Panc1 (cell line): ENCODE data around the gene RSPO3. TPM values are rescaled to one million over a fixed set of nuclear protein-coding genes. Genes with fewer than 3 reads are reported as not detected.

Experiments
- ATAC-seq: fragments of 200-7000 bp; cut with Tn5 transposase; 2 replicates; pipeline ENCODE4 v1.9.1; 2020; ENCODE audit warnings: mild to moderate bottlenecking, moderate library complexity
- BruUV-seq: library from RNA; stranded (reverse); fragments of 400-500 nt; replicated peaks from 2 replicates; lab custom pipeline; 2021; lab: Mats Ljungman, UMichigan
- CTCF ChIA-PET: fragments of 300-600 bp; sonication (Branson Sonifier 250); formaldehyde crosslinking; loops from one replicate; lab custom pipeline; 2022; ENCODE audit warnings: antibody characterized with exemption; lab: Charles Lee
- POLR2A ChIA-PET: fragments of 300-600 bp; sonication (Branson Sonifier 250); formaldehyde crosslinking; loops from one replicate; lab custom pipeline; 2022; ENCODE audit warnings: antibody characterized with exemption; lab: Charles Lee
- DNase-seq: peaks from one replicate; pipeline ENCODE4 v3.0.0-alpha.2; 2010; ENCODE audit warnings: low read depth, low spot score
- H3K27ac ChIP-seq: 2 replicates; pipeline ENCODE4 v1.5.1; 2011; ENCODE audit warnings: mild to moderate bottlenecking, low read length, inconsistent platforms
- H3K27me3 ChIP-seq: fragments of 200-500 bp; sonication (Bioruptor generic); 2 replicates; pipeline ENCODE4 v1.6.0; 2014; ENCODE audit warnings: low read length, inconsistent platforms; ENCODE audit not compliant: control insufficient read depth, insufficient read depth
- H3K36me3 ChIP-seq: fragments of 200-500 bp; sonication (Bioruptor generic); 2 replicates; pipeline ENCODE4 v1.5.1; 2014; ENCODE audit warnings: inconsistent platforms, mild to moderate bottlenecking, low read length, moderate library complexity; ENCODE audit not compliant: control insufficient read depth, insufficient read depth
- H3K4me1 ChIP-seq: 2 replicates; pipeline ENCODE4 v1.5.1; 2011; ENCODE audit warnings: inconsistent platforms, mild to moderate bottlenecking, low read length, moderate library complexity; ENCODE audit not compliant: control insufficient read depth, insufficient read depth
- H3K4me3 ChIP-seq, 2 experiments: 2 replicates each; pipeline ENCODE4 v1.5.1; 2011 to 2012; ENCODE audit warnings: low read depth in 2 of 2, low read length in 2 of 2, mild to moderate bottlenecking in 2 of 2, inconsistent platforms in 1 of 2, moderate library complexity in 1 of 2
- H3K9me3 ChIP-seq: fragments of 200-500 bp; sonication (Bioruptor generic); 2 replicates; pipeline ENCODE4 v1.5.1; 2014; ENCODE audit warnings: low read depth, mild to moderate bottlenecking, inconsistent platforms, low read length, moderate library complexity; ENCODE audit not compliant: control insufficient read depth, insufficient read depth
- POLR2AphosphoS5 ChIP-seq: IDR thresholded peaks from 2 replicates; pipeline ENCODE4 v1.6.1; 2012; ENCODE audit warnings: mild to moderate bottlenecking, low read depth, low read length, moderate library complexity
- REST ChIP-seq, 2 experiments: IDR thresholded peaks; 2 replicates each; pipeline ENCODE4 v1.6.1; 2011 to 2012; ENCODE audit warnings: low read depth in 2 of 2, control low read depth in 1 of 2, low read length in 1 of 2, mild to moderate bottlenecking in 1 of 2, moderate library complexity in 1 of 2; ENCODE audit not compliant: insufficient read depth in 1 of 2
- SIN3A ChIP-seq: IDR thresholded peaks from 2 replicates; pipeline ENCODE4 v1.6.1; 2012; ENCODE audit warnings: low read depth, mild to moderate bottlenecking, low read length, moderate library complexity, borderline replicate concordance; ENCODE audit not compliant: insufficient read depth
- TCF7L2 ChIP-seq: IDR thresholded peaks from 2 replicates; pipeline ENCODE4 v1.6.1; 2011; ENCODE audit warnings: mild to moderate bottlenecking, low read depth, low read length, inconsistent platforms
- in situ Hi-C: cut with HindIII; loops from 2 replicates; pipeline ENCODE4 v1.10.0; 2016; ENCODE audit warnings: low sequenced_read_pairs, low pct_unique_long_range_greater_than_20kb
- intact Hi-C: fragments of 100-400 bp; cut with micrococcal nuclease; formaldehyde crosslinking; loops from one replicate; pipeline ENCODE4 v1.10.0; 2022; ENCODE audit not compliant: unreplicated experiment
- total RNA-seq: library from RNA; stranded (reverse); gene quantifications from one replicate; pipeline ENCODE4 v1.2.1, GENCODE V29; 2021; ENCODE audit not compliant: unreplicated experiment
- TF ChIP-seq, protein P1 (sequence below): fragments of 450-650 bp; IDR thresholded peaks from 2 replicates; pipeline ENCODE4 v1.5.1; 2017; ENCODE audit warnings: mild to moderate bottlenecking

RSPO3 gene
- total RNA-seq, 1 experiment from 2014 or later: not detected

GRCh38 chr6:127202676-127203075 lies 84.2 kb downstream of the RSPO3 start:
- TF ChIP-seq TCF7L2 (no peak), REST (IDR thresholded peaks at IDR 0.05; ENCODE audit: insufficient read depth in 1 of 2, low read depth in 2 of 2, low read length in 1 of 2) (no peak), POLR2AphosphoS5 (no peak), SIN3A (no peak)
- TF ChIP-seq, protein P1, sequence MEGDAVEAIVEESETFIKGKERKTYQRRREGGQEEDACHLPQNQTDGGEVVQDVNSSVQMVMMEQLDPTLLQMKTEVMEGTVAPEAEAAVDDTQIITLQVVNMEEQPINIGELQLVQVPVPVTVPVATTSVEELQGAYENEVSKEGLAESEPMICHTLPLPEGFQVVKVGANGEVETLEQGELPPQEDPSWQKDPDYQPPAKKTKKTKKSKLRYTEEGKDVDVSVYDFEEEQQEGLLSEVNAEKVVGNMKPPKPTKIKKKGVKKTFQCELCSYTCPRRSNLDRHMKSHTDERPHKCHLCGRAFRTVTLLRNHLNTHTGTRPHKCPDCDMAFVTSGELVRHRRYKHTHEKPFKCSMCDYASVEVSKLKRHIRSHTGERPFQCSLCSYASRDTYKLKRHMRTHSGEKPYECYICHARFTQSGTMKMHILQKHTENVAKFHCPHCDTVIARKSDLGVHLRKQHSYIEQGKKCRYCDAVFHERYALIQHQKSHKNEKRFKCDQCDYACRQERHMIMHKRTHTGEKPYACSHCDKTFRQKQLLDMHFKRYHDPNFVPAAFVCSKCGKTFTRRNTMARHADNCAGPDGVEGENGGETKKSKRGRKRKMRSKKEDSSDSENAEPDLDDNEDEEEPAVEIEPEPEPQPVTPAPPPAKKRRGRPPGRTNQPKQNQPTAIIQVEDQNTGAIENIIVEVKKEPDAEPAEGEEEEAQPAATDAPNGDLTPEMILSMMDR: no peak
- H3K27ac ChIP-seq: no peak overlapping the region
- DNase-seq (no peak), ATAC-seq (no peak)
- no peaks in the 10 kb centered on the region for H3K4me1 ChIP-seq
- ChIA-PET CTCF (no interaction called here), POLR2A (no interaction called here)
- no peaks in the 10 kb centered on the region for H3K9me3 ChIP-seq
- peaks cover 2% of the 10 kb centered on the region; the same call in 1 of the 2 replicates for H3K27me3 ChIP-seq
- BruUV-seq: no TSS peak
- no peak overlapping the region for H3K4me3 ChIP-seq
- intact Hi-C loops (no loop called here), in situ Hi-C loops (no loop called here)
- H3K36me3 ChIP-seq: no peaks in the 10 kb centered on the region

DNA sequence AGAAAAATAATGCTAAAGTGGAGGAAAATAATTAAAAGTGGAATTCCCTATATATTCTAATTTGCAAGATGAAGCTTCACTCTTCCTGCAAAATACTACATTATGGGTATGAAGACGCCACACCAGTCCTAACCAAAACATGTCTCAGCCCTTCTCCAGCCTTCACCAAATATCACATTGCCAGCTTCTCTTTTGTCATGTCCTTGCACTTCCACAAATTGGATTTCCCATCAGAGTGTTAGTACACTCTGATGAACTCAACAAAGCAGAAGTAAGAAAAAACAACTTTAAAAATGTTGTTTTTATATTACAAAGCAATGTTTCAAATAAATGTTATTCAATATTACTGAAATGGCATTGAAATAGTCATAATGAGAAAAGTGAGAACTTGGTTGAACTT lies 85.8 kb downstream of the RSPO3 start:
- TF ChIP-seq REST (IDR thresholded peaks at IDR 0.05; ENCODE audit: insufficient read depth in 1 of 2, low read depth in 2 of 2, low read length in 1 of 2) (no peak), POLR2AphosphoS5 (no peak)
- TF ChIP-seq, protein P1: no peak
- Histone ChIP-seq H3K27ac (no peak overlapping the region), H3K9me3 (no peaks in the 10 kb centered on the region), H3K36me3 (no peaks in the 10 kb centered on the region), H3K4me3 (no peak overlapping the region), H3K27me3 (peaks cover 5% of the 10 kb centered on the region), H3K4me1 (no peaks in the 10 kb centered on the region)
- POLR2A ChIA-PET: no interaction called here
- ATAC-seq: no peak
- no peak for DNase-seq
- no TSS peak for BruUV-seq
- CTCF ChIA-PET: no interaction called here
- in situ Hi-C loops (no loop called here), intact Hi-C loops (no loop called here)
